HG03039 (cell line): ENCODE measurements around the gene CTDSP2.
"Not testable (repeated sequence)": the region's sequence is repeated elsewhere in the genome, so short reads cannot be mapped to it uniquely, and the experiment has no call there.

ENCODE experiments used
- ATAC-seq: cut with Tn5 transposase; IDR thresholded peaks from one replicate; pipeline ENCODE4 v1.9.1; 2021; ENCODE audit warnings: mild to moderate bottlenecking, moderate library complexity; ENCODE audit not compliant: unreplicated experiment

CTDSP2 gene

GRCh38 chr12:57882575-57882974 lies 36.0 kb upstream of the CTDSP2 start:
- no peak for ATAC-seq

GRCh38 chr12:57881475-57881874 lies 34.9 kb upstream of the CTDSP2 start:
- ATAC-seq = no peak

- ATAC-seq = not testable (repeated sequence)
Observed at GRCh38 chr12:57881035-57881434, 34.5 kb upstream of the CTDSP2 start.

GRCh38 chr12:57877876-57878275 lies 31.3 kb upstream of the CTDSP2 start:
- ATAC-seq = no peak

- ATAC-seq = no peak
Observed at GRCh38 chr12:57875753-57876547, 29.4 kb upstream of the CTDSP2 start.

GRCh38 chr12:57874166-57875108 lies 27.9 kb upstream of the CTDSP2 start:
- ATAC-seq = no peak

- ATAC-seq = no peak
Observed at GRCh38 chr12:57872362-57872761, 25.8 kb upstream of the CTDSP2 start.

GRCh38 chr12:57869927-57870318 lies 23.4 kb upstream of the CTDSP2 start:
- ATAC-seq = no peak

GRCh38 chr12:57869298-57869926 lies 22.9 kb upstream of the CTDSP2 start:
- ATAC-seq = no peak

GRCh38 chr12:57868851-57869268 lies 22.3 kb upstream of the CTDSP2 start:
- no peak for ATAC-seq

GRCh38 chr12:57868221-57868620 lies 21.7 kb upstream of the CTDSP2 start:
- ATAC-seq = no peak

- ATAC-seq = no peak
Observed at GRCh38 chr12:57866308-57867019, 19.9 kb upstream of the CTDSP2 start.

GRCh38 chr12:57865084-57865751 lies 18.7 kb upstream of the CTDSP2 start:
- peak; percentile 67 for ATAC-seq

- ATAC-seq = no peak
Observed at GRCh38 chr12:57864442-57865083, 18.0 kb upstream of the CTDSP2 start.

- no peak for ATAC-seq
Observed at GRCh38 chr12:57863676-57864075, 17.1 kb upstream of the CTDSP2 start.

- ATAC-seq = no peak
Observed at GRCh38 chr12:57861967-57862366, 15.4 kb upstream of the CTDSP2 start.

GRCh38 chr12:57860883-57861282 lies 14.4 kb upstream of the CTDSP2 start:
- ATAC-seq = not testable (repeated sequence)

GRCh38 chr12:57859121-57859520 lies 12.6 kb upstream of the CTDSP2 start:
- ATAC-seq = no peak

- ATAC-seq = not testable (repeated sequence)
Observed at GRCh38 chr12:57858123-57858522, 11.6 kb upstream of the CTDSP2 start.

GRCh38 chr12:57854965-57855364 lies 8.4 kb upstream of the CTDSP2 start:
- ATAC-seq = no peak
